ENCODE results near the gene PLEKHB2. TPM values are rescaled to one million over a fixed set of nuclear protein-coding genes. Genes with fewer than 3 reads are reported as not detected.
"Not testable (repeated sequence)": the region's sequence is repeated elsewhere in the genome, so short reads cannot be mapped to it uniquely, and the experiment has no call there.

PLEKHB2 gene
- total RNA-seq, 2 donors from 2014 or later, result 73.8 to 150 TPM

DNA sequence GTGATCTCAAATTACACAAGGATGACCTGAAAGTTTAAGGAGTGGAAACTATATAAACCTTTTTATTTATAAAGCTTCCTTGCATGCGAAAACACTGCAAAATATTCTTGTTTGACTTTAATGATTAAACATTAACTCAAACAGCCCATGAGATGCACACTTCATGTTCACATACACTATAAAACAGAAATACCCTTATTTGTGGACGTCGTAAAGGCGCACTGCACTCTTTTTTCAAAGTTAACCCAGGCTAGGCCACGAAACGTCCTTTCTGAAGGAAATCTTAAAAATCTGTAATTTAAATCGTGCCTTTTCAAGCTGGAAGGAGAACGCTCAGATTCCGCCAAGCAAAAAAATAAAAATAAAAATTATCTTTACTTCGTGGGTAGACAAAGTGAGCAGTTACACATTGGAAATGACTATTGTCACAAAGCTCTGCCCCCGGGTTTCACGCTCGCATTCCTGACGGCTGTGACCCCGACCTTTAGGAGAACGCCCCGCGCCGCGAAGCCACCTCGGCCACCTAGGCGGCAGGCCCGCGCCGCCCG is 12.6 kb upstream of the PLEKHB2 start:
- DNase-seq (no peak), ATAC-seq (peak; percentile 54)
- intact Hi-C loops (cut with DNase I, micrococcal nuclease), result no loop called here

DNA sequence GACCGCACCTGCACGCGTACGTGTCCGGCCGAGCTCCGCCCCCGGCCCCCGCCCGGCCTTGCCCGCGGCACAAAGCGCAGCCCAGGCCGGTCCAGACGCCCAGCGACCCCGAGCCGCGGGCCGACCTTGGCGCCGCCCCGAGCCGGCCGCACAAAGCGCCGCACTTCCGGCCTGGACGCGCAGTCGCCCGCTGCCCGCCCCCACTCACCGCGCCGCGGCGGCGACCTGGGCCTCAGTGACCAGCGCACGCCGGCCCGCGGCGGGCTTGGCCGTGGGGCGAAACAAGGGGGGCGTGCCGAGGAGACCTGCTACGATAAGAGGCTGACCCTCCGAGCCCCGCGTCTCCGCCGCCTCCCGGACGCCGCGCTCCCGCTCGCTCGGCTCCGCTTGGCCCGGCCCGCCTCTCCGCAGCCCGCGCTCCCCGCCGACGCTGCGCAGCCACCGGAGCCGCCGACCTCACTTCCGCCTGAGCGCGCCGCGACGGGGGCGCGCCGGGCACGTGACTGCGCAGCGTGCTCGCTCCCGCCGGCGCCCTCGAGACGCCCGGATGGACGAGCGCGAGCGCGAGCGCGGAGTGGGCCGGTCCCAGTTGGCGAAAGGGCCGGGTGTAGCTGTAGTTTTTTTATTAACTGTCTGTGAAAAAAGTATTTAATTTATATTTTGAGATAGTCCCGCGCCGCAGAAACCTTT is 12.0 kb upstream of the PLEKHB2 start, which contains the start of gene FAM168B:
Gene FAM168B (minus strand): TSS at position 455 of the 690 bp plus-strand sequence. CDS start 10,814 bp downstream, outside the sequence.
- ATAC-seq, result peak; percentile 90
- intact Hi-C loops (cut with DNase I, micrococcal nuclease), result no loop called here
- peak; percentile 83 to 91 for DNase-seq

DNA sequence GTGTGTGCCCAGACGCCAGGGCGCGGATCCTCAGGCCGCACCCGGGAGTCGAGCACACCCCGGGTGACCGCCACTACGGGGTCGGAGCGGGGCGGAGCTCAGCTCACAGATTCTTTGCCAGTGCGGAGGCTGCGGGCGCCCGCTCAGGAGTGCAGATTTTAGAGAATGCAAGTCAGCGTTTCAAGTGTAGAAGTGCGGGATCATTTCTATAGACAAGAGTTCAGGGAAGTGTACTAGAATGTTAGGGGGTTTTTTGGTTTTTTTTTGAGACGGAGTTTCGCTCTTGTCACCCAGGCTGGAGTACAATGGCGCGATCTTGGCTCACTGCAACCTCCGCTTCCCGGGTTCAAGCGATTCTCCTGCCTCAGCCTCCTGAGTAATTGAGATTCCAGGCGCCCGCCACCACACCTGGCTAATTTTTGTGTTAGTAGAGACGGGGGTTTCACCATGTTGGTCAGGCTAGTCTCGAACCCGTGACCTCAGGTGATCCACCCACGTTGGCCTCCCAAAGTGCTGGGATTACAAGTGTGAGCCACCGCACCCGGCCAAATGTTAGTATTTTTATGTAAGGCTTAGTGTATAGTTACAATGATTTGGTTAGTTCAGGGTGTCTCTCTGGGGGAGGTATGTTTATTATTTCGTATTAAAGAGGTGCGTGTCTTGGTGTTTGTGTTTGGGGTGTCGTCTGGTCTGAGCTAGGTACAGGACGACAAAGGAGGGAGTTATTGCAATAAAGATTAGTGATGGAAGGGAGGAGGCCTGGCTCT is 11.3 kb upstream of the PLEKHB2 start:
- intact Hi-C loops (cut with DNase I, micrococcal nuclease), result no loop called here
- peak; percentile 48 to 72 for DNase-seq
- peak; percentile 66 for ATAC-seq

DNA sequence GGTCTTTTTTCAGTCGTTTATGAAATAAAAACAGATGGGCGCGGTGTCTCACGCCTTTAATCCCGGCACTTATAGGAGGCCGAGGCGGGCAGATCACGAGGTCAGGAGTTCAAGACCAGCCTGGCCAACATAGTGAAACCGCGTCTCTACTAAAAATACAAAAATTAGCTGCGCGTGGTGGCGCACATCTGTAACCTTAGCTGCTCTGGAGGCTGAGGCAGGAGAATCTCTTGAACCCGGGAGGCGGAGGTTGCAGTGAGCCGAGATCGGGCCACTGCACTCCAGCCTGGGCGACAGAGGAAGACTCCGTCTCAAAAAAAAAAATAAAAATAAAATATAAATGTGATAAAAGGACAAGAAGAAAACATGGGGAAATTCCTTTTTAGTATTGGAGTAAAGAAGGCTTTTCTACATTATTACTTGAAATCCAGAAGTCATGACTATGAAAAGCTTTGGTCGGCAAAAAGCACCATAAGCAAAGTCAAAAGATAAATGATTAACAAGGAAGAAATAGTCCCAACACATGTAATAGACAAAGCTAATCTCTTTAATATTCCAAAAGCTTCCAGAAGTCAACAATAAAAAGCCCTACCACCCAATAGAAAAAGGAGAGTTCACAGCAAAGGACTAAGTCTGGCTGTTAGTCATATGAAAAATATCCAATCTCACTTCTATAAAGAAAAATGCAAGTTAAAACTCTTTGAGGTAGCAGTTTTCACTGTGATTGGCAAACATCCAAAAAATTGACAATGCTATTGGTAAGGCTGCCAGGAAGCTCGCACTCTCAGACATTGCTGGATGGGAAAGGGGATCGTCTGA is 10.5 kb upstream of the PLEKHB2 start:
- intact Hi-C loops (cut with DNase I, micrococcal nuclease), result no loop called here
- DNase-seq (peak in 1 of 2 donors; percentile 29), ATAC-seq (no peak)

DNA sequence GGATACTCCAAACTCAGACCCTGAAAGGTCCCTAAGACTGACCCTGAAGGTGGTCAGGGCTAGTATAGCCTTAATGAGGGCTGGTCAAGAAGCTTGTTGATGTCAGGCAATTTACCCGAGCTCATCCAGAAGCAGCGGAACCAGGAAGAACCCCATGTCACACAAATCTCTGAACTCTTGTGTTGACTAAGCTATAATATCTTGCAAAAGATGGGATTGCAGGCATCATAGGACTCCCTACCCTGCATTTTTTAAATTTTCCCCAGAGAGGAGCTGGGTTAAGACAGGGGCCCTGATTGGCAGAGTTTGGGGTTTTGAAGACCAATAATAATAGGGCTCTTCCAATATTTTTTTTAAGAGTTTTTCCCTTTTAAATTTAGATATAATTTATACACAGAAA is 2.0 kb upstream of the PLEKHB2 start:
- DNase-seq, result no peak
- intact Hi-C loops (cut with DNase I, micrococcal nuclease), result no loop called here
- ATAC-seq, result no peak

DNA sequence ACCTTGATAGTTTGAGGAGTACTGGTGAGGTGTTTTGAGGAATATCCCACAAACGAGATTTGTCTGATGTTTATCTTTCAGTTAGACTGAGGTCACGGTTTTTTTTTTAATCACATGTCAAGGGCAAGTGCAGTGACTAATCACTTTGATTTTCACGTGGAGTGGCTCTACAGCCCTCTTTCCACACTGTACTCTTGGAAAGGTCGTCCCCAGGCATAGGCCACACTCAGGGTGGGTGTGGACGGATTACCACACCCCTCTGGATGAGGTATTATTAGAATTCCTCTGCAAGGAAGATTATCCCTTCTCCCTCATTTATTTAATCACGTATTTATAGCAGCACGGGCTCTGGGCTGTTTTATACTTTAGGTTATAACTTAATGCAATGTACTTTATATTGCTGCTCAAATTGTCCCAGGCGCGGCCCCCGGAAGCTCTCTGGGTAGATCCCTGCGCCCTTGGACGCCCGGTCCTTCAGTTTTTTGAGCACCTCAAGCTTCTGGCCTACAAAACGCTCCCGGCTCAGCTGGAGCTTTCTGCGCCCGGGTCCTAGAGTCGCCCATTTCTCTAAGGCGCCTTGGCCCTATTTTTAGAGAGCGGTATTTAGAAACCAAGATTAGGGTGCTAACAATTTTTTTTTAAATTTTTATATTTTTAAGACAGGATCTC is 515 bp upstream of the PLEKHB2 start:
- DNase-seq (peak in 1 of 2 donors; percentile 82), ATAC-seq (peak; percentile 70)
- intact Hi-C loops (cut with DNase I, micrococcal nuclease), result no loop called here

DNA sequence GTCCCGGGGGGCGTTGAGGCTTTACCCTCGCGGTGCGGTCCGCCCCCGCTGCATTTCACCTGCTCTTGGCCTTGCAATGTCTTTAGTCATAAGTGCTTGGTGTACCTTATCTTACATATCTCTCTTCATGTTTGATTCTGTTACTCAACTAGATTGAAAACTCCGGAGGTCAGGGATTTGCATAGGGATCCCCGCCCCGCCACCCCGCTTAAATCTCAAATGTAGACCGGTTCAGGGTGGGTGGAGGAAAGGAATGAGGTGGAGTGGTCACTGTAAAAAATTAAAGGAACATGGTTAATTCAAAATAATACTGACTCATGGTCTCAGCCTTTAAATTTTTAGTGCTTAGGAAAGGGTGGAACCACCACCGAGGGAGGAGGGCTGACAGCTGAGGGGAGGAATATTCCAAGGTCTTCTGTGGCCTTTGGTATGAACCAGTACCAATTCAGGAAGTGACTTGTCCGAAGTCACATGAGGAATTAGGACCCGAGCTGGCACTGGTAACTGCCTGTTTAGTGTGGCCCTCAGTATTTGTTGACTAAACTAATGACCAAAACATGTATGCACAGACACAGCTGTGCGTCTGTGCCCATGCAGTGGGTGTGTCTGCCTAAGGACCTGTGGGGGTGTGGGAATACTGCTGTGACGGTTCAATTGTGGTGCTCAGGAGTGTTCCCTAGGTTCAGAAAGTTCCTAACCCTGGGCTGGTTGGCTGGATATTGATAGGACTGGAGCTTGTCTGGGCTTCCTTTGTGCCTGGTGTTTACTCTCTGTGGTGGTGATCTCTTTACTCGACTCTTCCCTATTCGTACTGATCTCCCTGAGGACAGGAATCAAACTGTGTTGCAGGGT is 1.0 kb downstream of the PLEKHB2 start:
- peak; percentile 62 to 72 for DNase-seq
- peak; percentile 65 for ATAC-seq
- intact Hi-C loops (cut with DNase I, micrococcal nuclease), result no loop called here

DNA sequence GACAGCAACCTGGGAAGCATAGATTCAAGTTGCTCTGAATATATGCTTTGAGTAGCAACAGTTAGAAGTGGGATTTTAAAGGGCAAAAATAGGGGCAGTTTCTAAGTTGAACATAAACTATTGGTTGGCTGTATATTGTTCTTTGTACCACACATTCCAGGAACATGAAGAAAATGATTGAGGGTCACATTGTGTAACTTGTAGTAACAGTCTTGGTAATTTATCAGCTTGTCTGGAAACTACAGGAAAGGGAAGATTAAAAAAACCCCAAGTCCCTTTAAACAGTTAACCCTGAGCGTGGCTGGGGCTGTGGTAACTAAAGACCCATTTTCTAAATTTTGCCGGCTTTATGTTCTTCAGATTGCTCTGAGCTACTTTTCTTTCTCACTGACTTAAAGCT is 7.4 kb downstream of the PLEKHB2 start:
- DNase-seq (no peak), ATAC-seq (no peak)
- intact Hi-C loops (cut with DNase I, micrococcal nuclease), result no loop called here

DNA sequence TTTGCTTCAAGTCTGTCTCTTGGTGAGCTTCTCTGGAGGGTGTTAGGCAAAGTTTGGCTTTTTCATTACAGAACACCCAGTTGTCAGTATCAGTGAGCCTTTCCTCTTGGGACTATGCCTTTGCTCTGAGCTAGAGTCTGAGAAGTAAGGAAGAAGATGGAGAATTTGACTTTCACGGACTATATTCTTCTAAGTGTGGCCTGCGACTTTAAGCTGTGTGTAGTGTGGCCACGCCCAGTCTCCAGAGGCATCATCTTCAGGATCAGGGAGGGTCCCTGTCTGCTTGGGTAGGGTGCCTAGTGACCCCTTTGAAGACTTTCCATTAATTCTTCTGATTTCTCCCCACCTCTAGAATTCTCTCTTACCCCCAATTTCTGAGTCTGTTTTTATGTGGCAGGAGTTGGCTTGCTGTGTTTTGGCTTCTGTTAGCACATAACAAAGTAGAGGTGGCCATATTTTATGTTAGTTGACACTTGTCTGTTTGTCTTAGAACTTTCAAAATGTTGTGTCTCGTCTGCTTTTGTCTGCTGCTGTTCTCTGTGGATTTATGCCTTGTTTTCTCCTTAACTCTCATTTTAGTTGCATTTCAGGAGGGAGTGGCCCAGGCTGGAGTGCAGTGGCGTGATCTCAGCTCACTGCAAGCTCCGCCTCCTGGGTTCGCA is 8.6 kb downstream of the PLEKHB2 start:
- ATAC-seq, result no peak
- intact Hi-C loops (cut with DNase I, micrococcal nuclease), result no loop called here
- DNase-seq, result no peak

DNA sequence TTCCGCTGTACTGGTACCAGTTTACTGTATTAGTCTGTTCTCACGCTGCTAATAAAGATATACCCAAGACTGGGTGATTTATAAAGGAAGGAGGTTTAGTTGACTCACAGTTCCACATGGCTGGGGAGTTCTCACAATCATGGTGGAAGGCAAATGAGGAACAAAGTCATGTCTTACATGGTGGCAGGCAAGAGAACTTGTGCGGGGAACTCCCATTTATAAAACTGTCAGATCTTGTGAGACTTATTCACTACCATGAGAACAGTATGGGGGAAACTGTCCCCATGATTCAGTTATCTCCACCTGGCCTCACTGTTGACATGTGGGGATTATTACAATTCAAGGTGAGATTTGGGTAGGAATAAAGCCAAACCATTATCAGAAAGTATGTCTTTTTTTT is 9.8 kb downstream of the PLEKHB2 start:
- ATAC-seq; intact Hi-C loops (cut with DNase I, micrococcal nuclease); DNase-seq: not testable (repeated sequence)

DNA sequence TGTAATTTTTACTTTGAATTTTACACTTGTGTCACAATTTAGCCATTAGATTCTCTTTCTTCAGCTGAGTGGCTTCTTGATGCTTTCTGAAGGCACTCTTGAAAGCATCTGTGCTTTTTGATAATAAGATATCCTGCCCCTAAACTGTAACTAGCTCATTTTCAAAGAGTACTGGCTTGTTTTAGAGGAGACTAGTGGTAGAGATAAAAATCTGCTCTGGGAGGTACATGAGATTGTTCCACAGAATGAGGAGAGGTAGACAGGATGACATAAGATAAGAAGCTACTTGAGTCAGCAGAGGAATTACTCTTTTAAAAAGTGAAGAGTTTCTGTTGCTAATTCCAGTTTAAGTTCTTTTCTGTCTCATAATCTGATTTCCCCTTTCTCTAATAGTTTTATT is 10.6 kb downstream of the PLEKHB2 start:
- ATAC-seq (no peak), DNase-seq (no peak)
- intact Hi-C loops (cut with DNase I, micrococcal nuclease), result no loop called here

DNA sequence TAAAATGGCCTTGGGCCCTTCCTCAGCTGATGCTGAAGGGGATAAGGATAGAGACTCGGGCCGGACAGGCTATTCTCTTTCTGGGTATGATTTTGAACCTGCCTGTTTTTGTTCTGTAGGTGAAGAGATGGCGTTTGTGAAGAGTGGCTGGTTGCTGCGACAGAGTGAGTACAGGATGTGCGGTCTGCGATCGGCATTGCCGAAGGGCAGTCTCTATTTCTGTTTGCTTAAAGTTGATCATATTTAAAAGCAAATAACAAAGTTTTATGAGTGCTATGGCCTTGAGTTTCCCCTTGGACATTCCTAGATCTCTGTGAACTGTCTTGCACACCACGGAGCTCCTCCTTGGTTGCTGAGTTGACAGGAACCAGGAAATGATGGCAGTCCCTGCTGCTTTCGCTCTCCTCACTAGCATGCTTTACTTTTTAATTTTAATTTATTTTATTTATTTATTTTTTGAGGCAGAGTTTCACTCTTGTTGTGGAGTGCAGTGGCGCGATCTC is 15.7 kb downstream of the PLEKHB2 start:
- intact Hi-C loops (cut with DNase I, micrococcal nuclease), result no loop called here
- peak; percentile 94 for ATAC-seq
- no peak for DNase-seq

DNA sequence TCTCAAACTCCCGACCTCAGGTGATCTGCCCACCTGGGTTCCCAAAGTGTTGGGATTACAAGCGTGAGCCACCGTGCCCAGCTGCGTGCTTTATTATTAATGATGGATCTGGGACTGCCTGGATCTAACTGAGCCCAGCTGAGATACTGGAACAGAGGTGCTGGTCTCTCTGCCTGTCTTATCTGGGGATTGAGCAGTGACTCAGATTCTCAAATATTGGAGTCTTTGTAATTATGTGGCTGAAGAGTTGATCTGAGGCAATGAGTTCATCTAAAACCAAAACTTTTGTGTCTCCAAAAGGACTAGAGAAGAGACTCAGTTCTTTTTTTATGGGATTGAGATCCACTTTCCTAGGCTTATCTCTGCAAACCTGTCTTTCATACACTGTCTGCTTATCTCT is 16.3 kb downstream of the PLEKHB2 start:
- ATAC-seq (no peak), DNase-seq (no peak)
- intact Hi-C loops (cut with DNase I, micrococcal nuclease), result no loop called here

DNA sequence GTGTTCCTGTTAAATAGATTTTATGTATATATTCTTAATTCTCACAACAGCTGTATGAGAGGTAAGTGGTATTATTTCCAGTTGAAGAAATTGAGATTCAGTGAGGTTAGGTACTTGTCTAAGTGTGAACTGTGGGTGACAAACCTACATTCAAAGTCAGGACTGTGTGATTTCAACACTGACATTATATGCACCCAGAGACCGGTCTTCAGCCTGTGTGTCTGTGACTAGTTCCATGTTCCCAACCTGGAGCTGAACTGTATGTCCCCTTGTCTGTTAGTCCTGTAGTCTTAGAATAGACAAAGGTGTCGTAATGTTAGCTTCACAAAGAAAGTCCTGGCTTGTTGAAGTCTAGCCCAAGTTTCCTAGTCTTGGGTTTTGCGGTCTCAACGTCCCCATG is 17.4 kb downstream of the PLEKHB2 start:
- no peak for ATAC-seq
- intact Hi-C loops (cut with DNase I, micrococcal nuclease), result no loop called here

DNA sequence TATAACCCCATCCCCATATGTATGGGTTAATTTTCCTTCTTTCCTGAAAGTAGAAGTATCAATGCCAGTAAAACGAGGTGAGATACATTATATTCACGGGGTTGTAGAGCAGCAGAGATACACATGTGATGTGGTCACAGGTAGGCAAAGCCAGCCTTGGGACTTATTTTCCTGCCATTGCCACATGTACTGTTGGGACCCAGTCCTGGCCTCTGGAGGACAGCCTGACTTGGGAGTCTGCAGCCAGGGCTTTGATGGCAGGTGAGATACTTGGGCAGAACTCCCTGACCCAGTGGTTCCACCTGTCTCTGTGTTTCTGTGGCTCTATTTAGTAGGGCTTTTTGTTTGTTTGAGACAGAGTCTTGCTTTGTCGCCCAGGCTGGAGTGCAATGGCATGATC is 18.1 kb downstream of the PLEKHB2 start:
- intact Hi-C loops (cut with DNase I, micrococcal nuclease), result no loop called here
- DNase-seq (no peak), ATAC-seq (no peak)

More for the DNA sequence above, 17.4 kb downstream of the PLEKHB2 start:
- no peak for DNase-seq

DNA sequence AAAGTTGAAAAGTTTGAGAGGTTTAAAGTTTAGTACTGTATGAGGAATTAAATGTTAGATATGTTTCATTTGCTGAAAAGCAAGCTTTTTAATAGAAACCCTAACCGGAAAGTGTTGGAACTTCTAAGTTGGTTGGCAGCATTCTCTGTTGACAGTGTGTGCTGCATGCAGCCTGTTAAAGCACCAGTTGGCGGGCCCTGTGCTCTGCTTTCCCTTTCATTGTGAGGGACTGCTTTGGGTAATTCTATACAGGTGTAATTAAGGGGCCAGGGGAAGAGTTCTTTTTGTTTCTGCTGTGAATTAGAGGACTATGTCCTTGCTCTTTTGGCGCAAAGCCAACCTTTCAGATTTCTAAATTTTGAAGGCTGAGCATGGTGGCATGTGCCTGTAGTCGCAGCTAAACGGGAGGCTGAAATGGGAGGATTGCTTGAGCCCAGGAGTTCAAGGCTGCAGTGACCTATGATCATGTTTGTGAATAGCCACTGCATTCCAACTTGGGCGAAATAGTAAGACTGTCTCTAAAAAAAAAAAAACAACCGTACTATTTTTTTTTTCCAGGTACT is 20.1 kb downstream of the PLEKHB2 start:
- DNase-seq (no peak), ATAC-seq (no peak)
- intact Hi-C loops (cut with DNase I, micrococcal nuclease), result no loop called here

DNA sequence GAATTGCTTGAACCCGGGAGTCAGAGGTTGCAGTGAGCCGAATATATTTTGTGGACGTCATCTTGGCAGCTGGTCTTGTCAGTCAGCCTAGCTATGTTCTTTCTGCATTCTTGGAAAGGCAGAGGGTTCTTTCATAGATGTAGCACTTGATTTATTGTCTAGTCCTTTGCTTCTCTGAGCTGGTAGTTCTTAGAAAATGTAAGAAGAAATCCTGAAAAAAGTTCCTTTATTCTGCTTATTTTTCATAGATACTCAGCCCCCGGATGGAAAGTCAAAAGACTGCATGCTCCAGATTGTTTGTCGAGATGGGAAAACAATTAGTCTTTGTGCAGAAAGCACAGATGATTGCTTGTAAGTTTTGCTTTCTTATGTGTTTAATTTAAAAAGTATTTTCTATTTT is 21.3 kb downstream of the PLEKHB2 start:
- intact Hi-C loops (cut with DNase I, micrococcal nuclease), result no loop called here
- DNase-seq (no peak), ATAC-seq (no peak)

Measured in left colon (tissue), 2 donors.